ENCODE results near the gene CHID1.

Gene CHID1

DNA sequence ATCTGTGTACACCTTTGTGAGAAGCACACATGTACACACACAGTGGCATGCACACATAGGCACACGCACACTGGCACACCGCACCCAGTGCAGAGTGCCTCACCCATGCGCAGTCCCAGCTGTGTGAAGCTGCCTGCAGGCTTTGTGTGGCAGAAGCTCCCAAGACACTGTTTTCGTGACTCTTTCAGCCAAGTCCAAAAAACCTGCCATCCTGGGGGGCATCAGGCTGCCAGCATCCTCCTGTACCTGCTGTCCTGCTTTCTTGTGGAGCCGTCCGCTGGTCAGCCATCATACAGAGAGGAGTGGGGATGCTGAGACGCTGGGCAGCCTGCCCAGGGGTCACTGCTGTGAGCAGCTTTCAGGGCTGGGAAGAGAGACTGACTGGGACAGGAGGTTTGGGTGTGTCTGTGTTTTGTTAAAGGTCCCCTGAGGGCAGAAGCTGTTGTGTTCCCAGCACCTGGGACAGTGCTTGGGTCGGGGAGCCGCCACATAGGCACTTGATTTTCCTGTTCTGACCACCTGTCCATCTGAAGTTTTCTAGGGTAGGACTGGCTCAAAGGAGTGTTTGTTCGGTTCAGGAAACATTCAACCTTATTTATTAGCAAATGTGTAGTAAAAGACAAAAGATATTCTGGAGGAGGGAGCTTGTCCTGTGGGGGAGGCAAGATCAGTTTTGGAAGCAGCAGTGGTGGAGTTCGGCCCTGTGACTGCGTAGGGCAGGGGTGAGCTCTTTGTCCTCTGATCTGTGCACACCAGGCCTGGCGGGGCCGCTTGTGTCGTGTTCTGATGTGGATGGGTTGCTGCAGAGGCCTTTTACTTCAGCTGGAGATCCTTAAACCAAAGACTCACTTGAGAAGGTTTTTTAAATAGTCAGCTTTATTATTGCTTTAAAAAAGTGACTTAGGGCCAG, 44.8 kb upstream of the CHID1 start:
- Mint-ChIP-seq H3K27ac (peak overlapping the region; percentile 75), H3K9me3 (peaks cover 2% of the 10 kb centered on the region), H3K27me3 (ENCODE audit: low read depth, poor library complexity) (peaks cover 3% of the 10 kb centered on the region), H3K36me3 (ENCODE audit: low read depth) (peaks cover 12% of the 10 kb centered on the region), H3K4me3 (peak overlapping the region; percentile 14), H3K4me1 (peaks cover 70% of the 10 kb centered on the region)
- TF ChIP-seq, protein P1, sequence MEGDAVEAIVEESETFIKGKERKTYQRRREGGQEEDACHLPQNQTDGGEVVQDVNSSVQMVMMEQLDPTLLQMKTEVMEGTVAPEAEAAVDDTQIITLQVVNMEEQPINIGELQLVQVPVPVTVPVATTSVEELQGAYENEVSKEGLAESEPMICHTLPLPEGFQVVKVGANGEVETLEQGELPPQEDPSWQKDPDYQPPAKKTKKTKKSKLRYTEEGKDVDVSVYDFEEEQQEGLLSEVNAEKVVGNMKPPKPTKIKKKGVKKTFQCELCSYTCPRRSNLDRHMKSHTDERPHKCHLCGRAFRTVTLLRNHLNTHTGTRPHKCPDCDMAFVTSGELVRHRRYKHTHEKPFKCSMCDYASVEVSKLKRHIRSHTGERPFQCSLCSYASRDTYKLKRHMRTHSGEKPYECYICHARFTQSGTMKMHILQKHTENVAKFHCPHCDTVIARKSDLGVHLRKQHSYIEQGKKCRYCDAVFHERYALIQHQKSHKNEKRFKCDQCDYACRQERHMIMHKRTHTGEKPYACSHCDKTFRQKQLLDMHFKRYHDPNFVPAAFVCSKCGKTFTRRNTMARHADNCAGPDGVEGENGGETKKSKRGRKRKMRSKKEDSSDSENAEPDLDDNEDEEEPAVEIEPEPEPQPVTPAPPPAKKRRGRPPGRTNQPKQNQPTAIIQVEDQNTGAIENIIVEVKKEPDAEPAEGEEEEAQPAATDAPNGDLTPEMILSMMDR (IDR thresholded peaks at IDR 0.05): no peak
- no peak for DNase-seq

DNA sequence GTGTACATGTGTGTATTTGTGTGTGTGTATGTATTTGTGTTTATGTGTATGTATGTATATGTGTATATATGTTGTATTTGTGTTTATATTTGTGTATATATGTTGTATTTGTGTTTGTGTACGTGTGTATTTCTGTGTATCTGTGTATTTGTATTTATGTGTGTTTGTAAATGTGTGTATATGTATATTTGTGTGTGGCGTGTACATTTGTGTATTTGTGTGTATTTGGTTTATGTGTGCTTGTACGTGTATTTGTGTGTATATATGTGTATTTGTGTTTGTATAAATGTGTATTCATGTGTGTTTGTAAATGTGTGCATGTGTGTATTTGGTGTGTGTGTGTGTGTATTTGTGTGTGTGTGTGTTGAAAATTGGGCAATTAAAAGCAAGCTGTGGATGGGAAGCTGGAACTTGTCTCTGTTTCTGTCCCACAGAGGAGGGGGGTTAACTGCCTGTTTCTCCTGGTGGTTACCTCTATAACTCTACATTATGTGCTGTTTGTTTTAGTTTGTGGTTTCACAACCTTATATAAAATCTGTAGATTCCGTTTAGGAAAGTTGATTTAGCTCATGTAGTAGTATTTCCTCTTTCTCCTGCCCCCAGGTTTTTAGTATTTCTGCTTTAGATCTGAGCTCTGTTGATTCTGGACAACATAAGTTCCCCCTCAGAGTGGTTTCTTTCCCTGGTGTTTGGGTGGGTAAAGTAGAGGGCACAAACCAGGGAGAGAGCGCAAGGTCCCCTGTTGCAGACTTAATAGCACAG, 44.0 kb upstream of the CHID1 start:
- H3K9me3 Mint-ChIP-seq: peaks cover 9% of the 10 kb centered on the region
- TF ChIP-seq, protein P1 (IDR thresholded peaks at IDR 0.05): no peak
- no peak for DNase-seq
- peaks cover 19% of the 10 kb centered on the region for H3K36me3 Mint-ChIP-seq (ENCODE audit: low read depth)
- peaks cover 3% of the 10 kb centered on the region for H3K27me3 Mint-ChIP-seq (ENCODE audit: low read depth, poor library complexity)
- peaks cover 70% of the 10 kb centered on the region for H3K4me1 Mint-ChIP-seq
- no peak overlapping the region for H3K4me3 Mint-ChIP-seq
- H3K27ac Mint-ChIP-seq: peak overlapping the region; percentile 66

GRCh38 chr11:953512-953911, 42.9 kb upstream of the CHID1 start:
- TF ChIP-seq, protein P1 (IDR thresholded peaks at IDR 0.05): no peak
- Mint-ChIP-seq H3K27me3 (ENCODE audit: low read depth, poor library complexity) (peaks cover 3% of the 10 kb centered on the region), H3K4me1 (peaks cover 66% of the 10 kb centered on the region), H3K27ac (peak overlapping the region; percentile 54), H3K36me3 (ENCODE audit: low read depth) (peaks cover 28% of the 10 kb centered on the region), H3K9me3 (peaks cover 20% of the 10 kb centered on the region), H3K4me3 (no peak overlapping the region)
- no peak for DNase-seq

GRCh38 chr11:952406-953385, 42.1 kb upstream of the CHID1 start:
- H3K4me1 Mint-ChIP-seq: peaks cover 58% of the 10 kb centered on the region
- H3K27ac Mint-ChIP-seq: peak overlapping the region; percentile 43
- peaks cover 28% of the 10 kb centered on the region for H3K9me3 Mint-ChIP-seq
- H3K4me3 Mint-ChIP-seq: no peak overlapping the region
- no peak for DNase-seq
- peaks cover 3% of the 10 kb centered on the region for H3K27me3 Mint-ChIP-seq (ENCODE audit: low read depth, poor library complexity)
- TF ChIP-seq, protein P1 (IDR thresholded peaks at IDR 0.05): no peak
- peaks cover 36% of the 10 kb centered on the region for H3K36me3 Mint-ChIP-seq (ENCODE audit: low read depth)

GRCh38 chr11:951507-951906, 40.9 kb upstream of the CHID1 start:
- Mint-ChIP-seq H3K27ac (no peak overlapping the region), H3K4me1 (peaks cover 48% of the 10 kb centered on the region), H3K36me3 (ENCODE audit: low read depth) (peaks cover 44% of the 10 kb centered on the region), H3K4me3 (no peak overlapping the region), H3K9me3 (peaks cover 29% of the 10 kb centered on the region), H3K27me3 (ENCODE audit: low read depth, poor library complexity) (peaks cover 3% of the 10 kb centered on the region)
- no peak for DNase-seq
- TF ChIP-seq, protein P1 (IDR thresholded peaks at IDR 0.05): no peak
